MM.1S (cell line): ENCODE results near the gene ADD3.

Source experiments
- DNase-seq: peaks from one replicate; pipeline ENCODE4 v3.0.0-alpha.2; 2015
- H2AFZ ChIP-seq: fragments of 300-600 bp; sonication (generic); 2 replicates; pipeline ENCODE4 v1.6.0; 2016; ENCODE audit warnings: antibody characterized with exemption, low read length
- H3F3A ChIP-seq: fragments of 300-600 bp; sonication (generic); 2 replicates; pipeline ENCODE4 v1.6.1; 2016; ENCODE audit warnings: mild to moderate bottlenecking, antibody characterized with exemption, low read length, moderate library complexity, mixed read lengths; ENCODE audit not compliant: insufficient read depth
- H3K27ac ChIP-seq: fragments of 300-600 bp; sonication (generic); 2 replicates; pipeline ENCODE4 v1.5.1; 2016; ENCODE audit warnings: mild to moderate bottlenecking, low read length
- H3K27me3 ChIP-seq: fragments of 300-600 bp; sonication (generic); replicated peaks from 2 replicates; pipeline ENCODE4 v1.6.0; 2016; ENCODE audit warnings: low read length; ENCODE audit not compliant: insufficient read depth
- H3K36me3 ChIP-seq: fragments of 300-600 bp; sonication (generic); replicated peaks from 2 replicates; pipeline ENCODE4 v1.6.1; 2016; ENCODE audit warnings: mild to moderate bottlenecking, low read length, mixed read lengths; ENCODE audit not compliant: insufficient read depth
- H3K4me1 ChIP-seq: fragments of 300-600 bp; sonication (generic); 2 replicates; pipeline ENCODE4 v1.6.1; 2016; ENCODE audit warnings: low read length, mixed read lengths
- H3K4me2 ChIP-seq: fragments of 300-600 bp; sonication (generic); 2 replicates; pipeline ENCODE4 v1.6.0; 2016; ENCODE audit warnings: low read depth, low read length
- H3K4me3 ChIP-seq: fragments of 300-600 bp; sonication (generic); 2 replicates; pipeline ENCODE4 v1.5.1; 2016; ENCODE audit warnings: low read length, mixed read lengths
- H3K79me2 ChIP-seq: fragments of 300-600 bp; sonication (generic); 2 replicates; pipeline ENCODE4 v1.6.1; 2016; ENCODE audit warnings: mixed run types, low read length, mixed read lengths
- H3K9ac ChIP-seq: fragments of 300-600 bp; sonication (generic); 2 replicates; pipeline ENCODE4 v1.6.1; 2016; ENCODE audit warnings: low read length, mixed read lengths
- H3K9me2 ChIP-seq: fragments of 300-600 bp; sonication (generic); replicated peaks from 2 replicates; pipeline ENCODE4 v1.6.1; 2016; ENCODE audit warnings: mild to moderate bottlenecking, low read length, mixed read lengths; ENCODE audit not compliant: insufficient read depth
- H3K9me3 ChIP-seq: fragments of 300-600 bp; sonication (generic); replicated peaks from 2 replicates; pipeline ENCODE4 v1.6.1; 2016; ENCODE audit warnings: mild to moderate bottlenecking, low read length, mixed read lengths; ENCODE audit not compliant: insufficient read depth
- H4K20me1 ChIP-seq: fragments of 300-600 bp; sonication (generic); 2 replicates; pipeline ENCODE4 v1.6.1; 2016; ENCODE audit warnings: mild to moderate bottlenecking, low read length, moderate library complexity, mixed read lengths; ENCODE audit not compliant: insufficient read depth
- EZH2 ChIP-seq: fragments of 300-600 bp; sonication (generic); optimal IDR thresholded peaks from 2 replicates; pipeline ENCODE3; 2017; ENCODE audit warnings: low read depth, mild to moderate bottlenecking, antibody characterized with exemption, low read length, mixed read lengths
- EZH2phosphoT487 ChIP-seq: fragments of 300-600 bp; sonication (generic); IDR thresholded peaks from 2 replicates; pipeline ENCODE4 v1.6.1; 2018; ENCODE audit warnings: antibody characterized with exemption, low read length
- TF ChIP-seq, protein P1 (sequence below): fragments of 300-600 bp; sonication (generic); IDR thresholded peaks from 2 replicates; pipeline ENCODE4 v1.5.1; 2016; ENCODE audit warnings: antibody characterized with exemption, low read length, mixed read lengths

The ADD3 gene

DNA sequence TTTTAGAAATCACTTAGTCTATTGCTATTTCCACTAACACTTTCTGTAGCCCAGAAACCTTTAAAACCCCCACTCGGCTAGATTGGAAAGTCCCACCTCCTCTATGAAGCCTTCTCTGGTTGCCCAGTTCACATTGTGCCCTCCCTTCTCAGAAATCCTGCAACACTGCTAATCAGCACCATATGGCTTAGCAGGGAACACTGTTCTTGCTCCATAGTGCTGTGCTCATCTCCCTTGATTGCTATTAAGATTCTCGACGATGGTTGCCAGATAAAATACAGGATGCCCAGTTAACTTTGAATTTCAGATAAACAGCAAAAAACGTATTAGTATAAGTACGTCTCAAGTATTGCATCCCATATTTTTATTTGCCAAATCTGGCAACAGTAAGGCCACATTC is 44.3 kb upstream of the ADD3 start:
- Histone ChIP-seq H3K36me3 (no peaks in the 10 kb centered on the region), H3K27ac (no peak overlapping the region)

DNA sequence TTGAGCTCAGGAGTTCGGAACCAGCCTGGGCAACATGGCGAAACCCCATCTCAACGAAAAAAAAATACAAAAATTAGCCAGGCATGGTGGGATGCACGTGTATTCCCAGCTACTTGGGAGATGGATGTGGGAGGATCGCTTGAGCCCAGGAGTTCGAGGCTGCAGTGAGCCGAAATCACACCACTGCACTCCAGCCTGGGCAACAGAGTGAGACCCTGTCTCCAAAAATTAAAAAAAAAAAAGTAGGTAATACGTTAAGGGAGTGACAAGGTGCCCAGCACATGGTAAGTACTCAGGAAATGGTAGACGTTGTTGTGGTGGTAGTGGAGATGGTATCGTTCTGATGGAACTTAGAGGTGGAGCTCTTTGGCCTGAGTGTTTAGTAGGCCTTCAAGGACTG is 43.5 kb upstream of the ADD3 start:
- TF ChIP-seq EZH2phosphoT487: no peak
- TF ChIP-seq, protein P1, sequence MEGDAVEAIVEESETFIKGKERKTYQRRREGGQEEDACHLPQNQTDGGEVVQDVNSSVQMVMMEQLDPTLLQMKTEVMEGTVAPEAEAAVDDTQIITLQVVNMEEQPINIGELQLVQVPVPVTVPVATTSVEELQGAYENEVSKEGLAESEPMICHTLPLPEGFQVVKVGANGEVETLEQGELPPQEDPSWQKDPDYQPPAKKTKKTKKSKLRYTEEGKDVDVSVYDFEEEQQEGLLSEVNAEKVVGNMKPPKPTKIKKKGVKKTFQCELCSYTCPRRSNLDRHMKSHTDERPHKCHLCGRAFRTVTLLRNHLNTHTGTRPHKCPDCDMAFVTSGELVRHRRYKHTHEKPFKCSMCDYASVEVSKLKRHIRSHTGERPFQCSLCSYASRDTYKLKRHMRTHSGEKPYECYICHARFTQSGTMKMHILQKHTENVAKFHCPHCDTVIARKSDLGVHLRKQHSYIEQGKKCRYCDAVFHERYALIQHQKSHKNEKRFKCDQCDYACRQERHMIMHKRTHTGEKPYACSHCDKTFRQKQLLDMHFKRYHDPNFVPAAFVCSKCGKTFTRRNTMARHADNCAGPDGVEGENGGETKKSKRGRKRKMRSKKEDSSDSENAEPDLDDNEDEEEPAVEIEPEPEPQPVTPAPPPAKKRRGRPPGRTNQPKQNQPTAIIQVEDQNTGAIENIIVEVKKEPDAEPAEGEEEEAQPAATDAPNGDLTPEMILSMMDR: no peak
- TF ChIP-seq EZH2: no peak
- Histone ChIP-seq H3K4me1 (no peaks in the 10 kb centered on the region), H3K9ac (no peak overlapping the region)

More for the DNA sequence above, 44.3 kb upstream of the ADD3 start:
- no peak overlapping the region for H2AFZ ChIP-seq
- H3K9me2 ChIP-seq: no peaks in the 10 kb centered on the region
- no peak overlapping the region for H3K4me3 ChIP-seq
- no peaks in the 10 kb centered on the region for H3K4me1 ChIP-seq
- no peaks in the 10 kb centered on the region for H3K79me2 ChIP-seq
- no peak for DNase-seq
- no peaks in the 10 kb centered on the region for H4K20me1 ChIP-seq
- H3K9me3 ChIP-seq: no peaks in the 10 kb centered on the region
- no peaks in the 10 kb centered on the region for H3K27me3 ChIP-seq
- TF ChIP-seq EZH2 (no peak), EZH2phosphoT487 (no peak)
- TF ChIP-seq, protein P1: no peak
- no peak overlapping the region for H3K4me2 ChIP-seq
- no peaks in the 10 kb centered on the region for H3F3A ChIP-seq
- no peak overlapping the region for H3K9ac ChIP-seq

DNA sequence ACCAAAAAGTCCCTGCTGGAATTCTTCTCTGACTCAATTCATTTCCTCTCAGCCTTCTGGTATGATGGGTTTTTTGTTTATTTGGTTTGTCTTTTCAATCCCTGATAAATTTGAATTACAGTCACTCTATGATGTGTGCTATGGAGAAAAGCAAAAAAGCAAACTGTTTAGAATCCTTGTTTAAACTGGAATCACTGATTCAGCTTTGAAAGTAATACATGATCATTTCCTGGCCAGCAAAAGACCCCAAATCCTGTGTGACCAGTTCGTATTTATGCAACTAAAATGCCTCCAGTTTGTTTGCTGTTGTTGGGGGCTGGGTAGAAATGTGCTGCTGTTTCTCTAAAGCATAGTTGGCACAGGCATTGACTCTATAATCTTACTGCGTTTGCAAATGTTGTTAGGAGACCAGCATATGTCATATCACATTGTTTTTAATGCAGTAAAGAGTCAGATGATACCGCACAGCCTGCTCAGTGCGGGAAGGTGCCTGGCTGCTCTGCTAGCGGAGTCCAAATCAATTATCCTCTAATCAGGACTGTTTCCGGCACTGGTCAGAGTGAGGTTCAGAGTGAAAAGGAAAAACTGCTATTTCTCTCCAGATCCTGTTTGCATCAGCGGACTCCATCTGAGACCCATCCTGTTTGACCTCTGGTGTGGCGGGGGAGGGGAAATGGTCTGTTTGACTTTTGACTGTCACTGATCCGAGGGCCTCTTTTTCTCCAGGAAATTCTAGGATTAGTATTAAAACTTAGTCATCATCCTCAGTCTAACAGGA is 40.6 kb upstream of the ADD3 start:
- no peaks in the 10 kb centered on the region for H3K9me3 ChIP-seq
- no peaks in the 10 kb centered on the region for H3F3A ChIP-seq
- H3K4me3 ChIP-seq: no peak overlapping the region
- no peak for TF ChIP-seq EZH2phosphoT487
- TF ChIP-seq, protein P1: no peak
- TF ChIP-seq EZH2: no peak
- no peaks in the 10 kb centered on the region for H3K79me2 ChIP-seq
- no peak overlapping the region for H3K4me2 ChIP-seq
- H2AFZ ChIP-seq: no peak overlapping the region
- no peak for DNase-seq
- H3K9me2 ChIP-seq: no peaks in the 10 kb centered on the region
- no peaks in the 10 kb centered on the region for H3K27me3 ChIP-seq
- no peaks in the 10 kb centered on the region for H4K20me1 ChIP-seq
- H3K36me3 ChIP-seq: no peaks in the 10 kb centered on the region
- no peak overlapping the region for H3K27ac ChIP-seq
- no peaks in the 10 kb centered on the region for H3K4me1 ChIP-seq
- H3K9ac ChIP-seq: no peak overlapping the region

More for the DNA sequence above, 43.5 kb upstream of the ADD3 start:
- no peaks in the 10 kb centered on the region for H3K36me3 ChIP-seq
- H3K9me3 ChIP-seq: no peaks in the 10 kb centered on the region
- H2AFZ ChIP-seq: no peak overlapping the region
- H3K9me2 ChIP-seq: no peaks in the 10 kb centered on the region
- no peaks in the 10 kb centered on the region for H4K20me1 ChIP-seq
- no peaks in the 10 kb centered on the region for H3K27me3 ChIP-seq
- no peak overlapping the region for H3K27ac ChIP-seq
- DNase-seq: no peak
- no peaks in the 10 kb centered on the region for H3F3A ChIP-seq
- H3K4me3 ChIP-seq: no peak overlapping the region
- H3K79me2 ChIP-seq: no peaks in the 10 kb centered on the region
- no peak overlapping the region for H3K4me2 ChIP-seq
